Upper lobe of left lung (tissue), 6 donors: ENCODE results near the gene SUV39H2. TPM values are rescaled to one million over a fixed set of nuclear protein-coding genes. Genes with fewer than 3 reads are reported as not detected.

Experiments
- ATAC-seq, 2 donors: fragments of 200-7000 bp; cut with Tn5 transposase; one replicate each; pipeline ENCODE4 v1.9.1; 2022; ENCODE audit warnings: mild to moderate bottlenecking in 2 of 2, moderate library complexity in 2 of 2; ENCODE audit not compliant: low FRiP score in 2 of 2
- DNase-seq, 2 donors: peaks; one replicate each; pipeline ENCODE4 v3.0.0-alpha.2; 2019 to 2020
- H3K27ac ChIP-seq, 4 donors: fragments of 200-600 bp; sonication (generic); one replicate each; pipeline ENCODE4 v1.5.1; 2016 to 2019
- H3K27me3 ChIP-seq, 4 donors: fragments of 200-600 bp; sonication (generic); one replicate each; pipeline ENCODE4 v1.5.1; 2017 to 2019
- H3K36me3 ChIP-seq, 4 donors: fragments of 200-600 bp; sonication (generic); one replicate each; pipeline ENCODE4 v1.5.1; 2016 to 2019
- H3K4me1 ChIP-seq, 4 donors: fragments of 200-600 bp; sonication (generic); one replicate each; pipeline ENCODE4 v1.5.1; 2018 to 2019
- H3K4me3 ChIP-seq, 4 donors: fragments of 200-600 bp; sonication (generic); one replicate each; pipeline ENCODE4 v1.5.1; 2017 to 2019; ENCODE audit warnings: mild to moderate bottlenecking in 2 of 4, moderate library complexity in 1 of 4
- H3K9me3 ChIP-seq, 4 donors: fragments of 200-600 bp; sonication (generic); one replicate each; pipeline ENCODE4 v1.5.1; 2018 to 2019
- EP300 ChIP-seq, 4 donors: sonication (generic); formaldehyde crosslinking; IDR thresholded peaks; one replicate each; pipeline ENCODE4 v1.5.1; 2017; ENCODE audit warnings: antibody characterized with exemption in 4 of 4, control low read depth in 2 of 4
- POLR2A ChIP-seq, 4 donors: fragments of 450-650 bp; IDR thresholded peaks; one replicate each; pipeline ENCODE4 v1.5.1; 2016 to 2017; ENCODE audit warnings: antibody characterized with exemption in 4 of 4, mild to moderate bottlenecking in 2 of 4
- POLR2AphosphoS5 ChIP-seq, 2 donors: sonication (generic); formaldehyde crosslinking; IDR thresholded peaks; one replicate each; pipeline ENCODE4 v1.5.1; 2017; ENCODE audit warnings: antibody characterized with exemption in 2 of 2
- WGBS, 2 donors: methylation state at CpG; one replicate each; pipeline ENCODE4 v1.1.5; 2017 to 2018; 5-methylcytosine and 5-hydroxymethylcytosine counted together
- total RNA-seq, 6 donors: library from RNA; depleted of rRNA in 4 of 6; stranded (reverse); fragments of >200 nt in 4 of 6; gene quantifications; one replicate each; pipeline versions ENCODE4 v1.1.0 to v1.2.1, GENCODE V29; 2016 to 2021
- TF ChIP-seq, protein P1 (sequence below), 6 experiments: fragments of 450-650 bp in 4 of 6; fragments of 200-600 bp in 2 of 6; sonication (generic) in 2 of 6; IDR thresholded peaks; one replicate each; pipeline ENCODE4 v1.5.1; 2016 to 2019; ENCODE audit warnings: antibody characterized with exemption in 6 of 6
- donor health status: DM: no; HTN: no; CAD: no; lungs with moderate emphysema.
- donor health status: DM: no; HTN: yes; CAD: no; lungs with severe emphysema.

SUV39H2 gene
- total RNA-seq, 6 donors from 2014 or later, result 1.6 to 4.9 (median 3.7) TPM

DNA sequence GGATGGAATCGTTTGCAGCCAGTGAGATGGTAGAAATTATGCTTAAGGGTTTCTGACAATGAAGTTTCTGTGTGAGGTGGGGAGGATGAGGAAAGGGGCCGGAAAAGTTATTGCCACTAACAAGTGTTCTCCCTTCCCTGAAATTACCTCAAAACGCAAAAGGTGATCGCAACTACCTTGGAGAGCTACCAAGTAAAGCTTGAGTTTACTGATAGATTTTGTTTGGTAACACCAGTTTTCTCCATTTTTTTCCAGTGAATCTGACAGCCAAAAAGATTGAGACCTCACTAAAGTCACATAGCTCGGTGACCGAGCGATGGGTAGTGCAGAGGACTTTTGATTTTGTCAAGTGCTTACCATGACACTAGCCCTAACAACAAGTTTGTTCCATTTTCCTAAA lies 1.6 kb downstream of the SUV39H2 start:
- Histone ChIP-seq H3K9me3 (no peaks in the 10 kb centered on the region), H3K27me3 (no peaks in the 10 kb centered on the region), H3K27ac (no peak overlapping the region), H3K4me1 (peaks cover 12 to 32% (median 16%) of the 10 kb centered on the region in 4 donors), H3K36me3 (no peaks in the 10 kb centered on the region), H3K4me3 (peak overlapping the region in 1 of 4 donors; percentile 99)
- WGBS, 2 donors, result 58 to 63% methylated on average over 7 of the region's 7 CpGs
- TF ChIP-seq POLR2A (IDR thresholded peaks at IDR 0.05) (no peak), EP300 (IDR thresholded peaks at IDR 0.05) (no peak), POLR2AphosphoS5 (IDR thresholded peaks at IDR 0.05) (no peak)
- TF ChIP-seq, protein P1, sequence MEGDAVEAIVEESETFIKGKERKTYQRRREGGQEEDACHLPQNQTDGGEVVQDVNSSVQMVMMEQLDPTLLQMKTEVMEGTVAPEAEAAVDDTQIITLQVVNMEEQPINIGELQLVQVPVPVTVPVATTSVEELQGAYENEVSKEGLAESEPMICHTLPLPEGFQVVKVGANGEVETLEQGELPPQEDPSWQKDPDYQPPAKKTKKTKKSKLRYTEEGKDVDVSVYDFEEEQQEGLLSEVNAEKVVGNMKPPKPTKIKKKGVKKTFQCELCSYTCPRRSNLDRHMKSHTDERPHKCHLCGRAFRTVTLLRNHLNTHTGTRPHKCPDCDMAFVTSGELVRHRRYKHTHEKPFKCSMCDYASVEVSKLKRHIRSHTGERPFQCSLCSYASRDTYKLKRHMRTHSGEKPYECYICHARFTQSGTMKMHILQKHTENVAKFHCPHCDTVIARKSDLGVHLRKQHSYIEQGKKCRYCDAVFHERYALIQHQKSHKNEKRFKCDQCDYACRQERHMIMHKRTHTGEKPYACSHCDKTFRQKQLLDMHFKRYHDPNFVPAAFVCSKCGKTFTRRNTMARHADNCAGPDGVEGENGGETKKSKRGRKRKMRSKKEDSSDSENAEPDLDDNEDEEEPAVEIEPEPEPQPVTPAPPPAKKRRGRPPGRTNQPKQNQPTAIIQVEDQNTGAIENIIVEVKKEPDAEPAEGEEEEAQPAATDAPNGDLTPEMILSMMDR (IDR thresholded peaks at IDR 0.05), result no peak
- DNase-seq (no peak), ATAC-seq (no peak)

GRCh38 chr10:14884082-14884481 lies 5.4 kb downstream of the SUV39H2 start:
- no peak overlapping the region for H3K27ac ChIP-seq
- DNase-seq, result no peak
- no peaks in the 10 kb centered on the region for H3K9me3 ChIP-seq
- ATAC-seq, result no peak
- no peaks in the 10 kb centered on the region for H3K36me3 ChIP-seq
- 95% methylated on average over 3 of the region's 3 CpGs for WGBS, 2 donors
- peaks cover 3 to 14% (median 8%) of the 10 kb centered on the region in 4 donors for H3K4me1 ChIP-seq
- H3K4me3 ChIP-seq, result no peak overlapping the region
- no peak for TF ChIP-seq EP300 (IDR thresholded peaks at IDR 0.05)
- TF ChIP-seq POLR2A (IDR thresholded peaks at IDR 0.05), result no peak
- no peak for TF ChIP-seq POLR2AphosphoS5 (IDR thresholded peaks at IDR 0.05)
- TF ChIP-seq, protein P1 (IDR thresholded peaks at IDR 0.05), result no peak
- H3K27me3 ChIP-seq, result no peaks in the 10 kb centered on the region

DNA sequence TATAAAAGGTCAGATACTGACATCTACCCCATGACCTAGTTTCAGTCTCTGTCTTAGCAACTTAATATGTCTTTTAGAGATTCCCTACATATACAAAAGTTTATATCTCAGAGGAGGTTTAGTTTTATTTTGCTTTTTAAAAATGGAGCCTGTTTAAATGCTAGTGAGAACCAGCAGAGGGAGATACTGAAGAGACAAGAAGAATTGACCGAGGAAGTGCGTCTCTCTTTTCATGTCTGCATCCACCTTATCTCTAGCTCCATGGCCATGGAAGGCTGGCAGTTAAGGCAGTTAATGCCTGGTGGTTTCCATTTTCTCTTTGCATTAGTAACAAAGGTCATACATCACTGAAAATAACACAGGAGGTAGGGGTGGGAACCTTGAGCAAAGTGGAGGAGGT lies 10.7 kb downstream of the SUV39H2 start:
- ATAC-seq (no peak), DNase-seq (no peak)
- no peak for TF ChIP-seq POLR2A (IDR thresholded peaks at IDR 0.05)
- TF ChIP-seq, protein P1 (IDR thresholded peaks at IDR 0.05), result peak in 1 of 6 experiments; percentile 15

GRCh38 chr10:14891151-14891550 lies 12.5 kb downstream of the SUV39H2 start:
- Histone ChIP-seq H3K36me3 (no peaks in the 10 kb centered on the region), H3K27me3 (no peaks in the 10 kb centered on the region), H3K9me3 (no peaks in the 10 kb centered on the region), H3K4me3 (no peak overlapping the region), H3K27ac (no peak overlapping the region), H3K4me1 (no peaks in the 10 kb centered on the region)
- ATAC-seq (no peak), DNase-seq (no peak)
- TF ChIP-seq, protein P1 (IDR thresholded peaks at IDR 0.05), result no peak
- no peak for TF ChIP-seq EP300 (IDR thresholded peaks at IDR 0.05)
- no peak for TF ChIP-seq POLR2AphosphoS5 (IDR thresholded peaks at IDR 0.05)
- no peak for TF ChIP-seq POLR2A (IDR thresholded peaks at IDR 0.05)
- 93 to 97% methylated on average over 1 of the region's 1 CpG for WGBS, 2 donors

More for the DNA sequence above, 10.7 kb downstream of the SUV39H2 start:
- H3K27ac ChIP-seq, result no peak overlapping the region
- H3K9me3 ChIP-seq, result no peaks in the 10 kb centered on the region
- 95 to 96% methylated on average over 2 of the region's 2 CpGs for WGBS, 2 donors
- H3K27me3 ChIP-seq, result no peaks in the 10 kb centered on the region
- H3K4me1 ChIP-seq, result no peaks in the 10 kb centered on the region
- H3K36me3 ChIP-seq, result no peaks in the 10 kb centered on the region
- no peak overlapping the region for H3K4me3 ChIP-seq

GRCh38 chr10:14904316-14904732 lies 25.7 kb downstream of the SUV39H2 start:
- 53 to 55% methylated on average over 1 of the region's 1 CpG for WGBS, 2 donors
- ATAC-seq, result no peak

More at GRCh38 chr10:14904316-14904732, 25.7 kb downstream of the SUV39H2 start:
- TF ChIP-seq, protein P1 (IDR thresholded peaks at IDR 0.05), result peak in 5 of 6 experiments; percentile 12 to 43 (median 37)
- TF ChIP-seq EP300 (IDR thresholded peaks at IDR 0.05), result no peak
- Histone ChIP-seq H3K9me3 (no peaks in the 10 kb centered on the region), H3K4me1 (no peaks in the 10 kb centered on the region), H3K27me3 (no peaks in the 10 kb centered on the region), H3K4me3 (no peak overlapping the region), H3K27ac (no peak overlapping the region), H3K36me3 (peaks cover 0 to 26% (median 14%) of the 10 kb centered on the region in 4 donors)
- no peak for DNase-seq
